Measurements from ENCODE around the gene PPP2R1B. TPM values are rescaled to one million over a fixed set of nuclear protein-coding genes. Genes with fewer than 3 reads are reported as not detected.

PPP2R1B gene
- total RNA-seq, 6 experiments from 2014 or later, result 41.6 to 50.9 (median 44.3) TPM

- peak overlapping the region; percentile 61 for H3K4me3 Mint-ChIP-seq
- H3K4me1 Mint-ChIP-seq (ENCODE audit: low read depth), result peaks cover 59% of the 10 kb centered on the region
- peaks cover 25% of the 10 kb centered on the region for H3K36me3 Mint-ChIP-seq (ENCODE audit: low read depth)
- peak overlapping the region; percentile 86 for H3K27ac Mint-ChIP-seq
- H3K9me3 Mint-ChIP-seq, result peaks cover 5% of the 10 kb centered on the region
- no peaks in the 10 kb centered on the region; the same call in 1 of the 2 replicates for H3K27me3 Mint-ChIP-seq (ENCODE audit: insufficient read depth)
- no peak for TF ChIP-seq CTCF (IDR thresholded peaks at IDR 0.05)
- DNase-seq, result no peak
Measured at GRCh38 chr11:111792955-111793500, 26.8 kb upstream of the PPP2R1B start.

- Mint-ChIP-seq H3K9me3 (peaks cover 5% of the 10 kb centered on the region; the same call in 1 of the 2 replicates), H3K4me3 (no peak overlapping the region), H3K36me3 (ENCODE audit: low read depth) (peaks cover 18% of the 10 kb centered on the region), H3K4me1 (ENCODE audit: low read depth) (peaks cover 52% of the 10 kb centered on the region), H3K27ac (peak overlapping the region; percentile 86), H3K27me3 (ENCODE audit: insufficient read depth) (no peaks in the 10 kb centered on the region; the same call in 1 of the 2 replicates)
- no peak for DNase-seq
- no peak for TF ChIP-seq CTCF (IDR thresholded peaks at IDR 0.05)
Measured at GRCh38 chr11:111792314-111792713, 26.1 kb upstream of the PPP2R1B start.

- H3K4me1 Mint-ChIP-seq (ENCODE audit: low read depth), result peaks cover 14% of the 10 kb centered on the region
- no peaks in the 10 kb centered on the region for H3K9me3 Mint-ChIP-seq
- TF ChIP-seq CTCF (IDR thresholded peaks at IDR 0.05), result no peak
- H3K27me3 Mint-ChIP-seq (ENCODE audit: insufficient read depth), result no peaks in the 10 kb centered on the region
- H3K4me3 Mint-ChIP-seq, result no peak overlapping the region
- H3K27ac Mint-ChIP-seq, result no peak overlapping the region
- no peak for DNase-seq
- H3K36me3 Mint-ChIP-seq (ENCODE audit: low read depth), result no peaks in the 10 kb centered on the region
Measured at GRCh38 chr11:111788464-111788863, 22.3 kb upstream of the PPP2R1B start.

- Mint-ChIP-seq H3K36me3 (ENCODE audit: low read depth) (no peaks in the 10 kb centered on the region), H3K27me3 (ENCODE audit: insufficient read depth) (no peaks in the 10 kb centered on the region), H3K27ac (no peak overlapping the region), H3K4me1 (ENCODE audit: low read depth) (peaks cover 9% of the 10 kb centered on the region), H3K4me3 (no peak overlapping the region), H3K9me3 (no peaks in the 10 kb centered on the region)
- no peak for DNase-seq
- TF ChIP-seq CTCF (IDR thresholded peaks at IDR 0.05), result no peak
Measured at GRCh38 chr11:111788051-111788450, 21.9 kb upstream of the PPP2R1B start.

- no peak for TF ChIP-seq CTCF (IDR thresholded peaks at IDR 0.05)
- Mint-ChIP-seq H3K4me3 (no peak overlapping the region), H3K27me3 (ENCODE audit: insufficient read depth) (no peaks in the 10 kb centered on the region), H3K9me3 (no peaks in the 10 kb centered on the region), H3K4me1 (ENCODE audit: low read depth) (no peaks in the 10 kb centered on the region), H3K36me3 (ENCODE audit: low read depth) (no peaks in the 10 kb centered on the region), H3K27ac (no peak overlapping the region)
- DNase-seq, result no peak
Measured at GRCh38 chr11:111785886-111786412, 19.8 kb upstream of the PPP2R1B start.

All from HFFc6 (cell line).